ENCODE results near the gene TLR6.
"Not testable (repeated sequence)": the region's sequence is repeated elsewhere in the genome, so short reads cannot be mapped to it uniquely, and the experiment has no call there.

TLR6 gene

DNA sequence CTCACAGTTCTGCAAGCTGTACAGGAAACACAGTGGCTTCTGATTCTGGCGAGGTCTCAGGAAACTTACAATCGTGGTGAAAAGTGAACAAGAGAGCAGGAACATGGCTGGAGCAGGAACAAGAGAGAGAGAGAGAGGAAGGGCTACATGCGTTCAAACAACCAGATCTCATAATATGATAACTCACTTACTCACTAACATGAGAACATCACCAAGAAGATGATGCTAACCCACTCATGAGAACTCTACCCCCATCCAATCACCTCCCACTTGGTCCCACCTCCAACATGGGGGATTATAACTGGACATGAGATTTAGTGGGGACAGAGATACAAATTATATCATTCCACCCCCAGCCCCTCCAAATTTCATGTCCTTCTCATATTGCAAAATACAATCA lies 42.2 kb downstream of the TLR6 start:
- Histone ChIP-seq H3K27me3 (ENCODE audit: control insufficient read depth, insufficient read depth, low read length) (no peaks in the 10 kb centered on the region), H3K4me3 (ENCODE audit: low read depth, low read length) (no peak overlapping the region), H3K4me1 (ENCODE audit: control insufficient read depth, insufficient read depth, low read length) (no peaks in the 10 kb centered on the region), H3K36me3 (ENCODE audit: control insufficient read depth, insufficient read depth, low read length) (no peaks in the 10 kb centered on the region), H3K9ac (ENCODE audit: low read depth, low read length) (no peak overlapping the region), H3K9me3 (ENCODE audit: control insufficient read depth, insufficient read depth, low read length) (no peaks in the 10 kb centered on the region)

DNA sequence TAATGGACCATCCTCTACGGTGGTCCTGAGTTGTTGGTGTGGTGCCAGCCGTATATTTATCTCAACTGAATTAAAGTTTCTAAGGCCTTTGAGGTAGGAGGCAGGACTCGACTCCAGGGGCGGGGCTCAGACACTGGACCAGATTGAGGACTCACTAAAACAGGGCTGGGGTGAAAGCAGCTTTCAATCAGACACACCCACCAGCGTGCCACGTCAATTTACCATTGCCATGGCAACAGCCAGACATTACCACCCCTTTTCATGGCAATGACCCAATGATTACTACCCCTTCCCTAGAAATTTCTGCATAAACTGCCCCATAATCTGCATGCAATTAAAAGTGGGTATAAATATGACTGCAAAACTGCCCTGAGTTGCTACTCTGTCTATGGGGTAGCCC lies 45.3 kb downstream of the TLR6 start:
- Histone ChIP-seq H3K4me1 (ENCODE audit: control insufficient read depth, insufficient read depth, low read length) (no peaks in the 10 kb centered on the region), H3K36me3 (ENCODE audit: control insufficient read depth, insufficient read depth, low read length) (no peaks in the 10 kb centered on the region), H3K9me3 (ENCODE audit: control insufficient read depth, insufficient read depth, low read length) (no peaks in the 10 kb centered on the region), H3K4me3 (ENCODE audit: low read depth, low read length) (no peak overlapping the region), H3K9ac (ENCODE audit: low read depth, low read length) (no peak overlapping the region), H3K27me3 (ENCODE audit: control insufficient read depth, insufficient read depth, low read length) (no peaks in the 10 kb centered on the region)

- H3K9me3 ChIP-seq (ENCODE audit: control insufficient read depth, insufficient read depth, low read length); H3K4me3 ChIP-seq (ENCODE audit: low read depth, low read length); H3K36me3 ChIP-seq (ENCODE audit: control insufficient read depth, insufficient read depth, low read length); H3K9ac ChIP-seq (ENCODE audit: low read depth, low read length); H3K4me1 ChIP-seq (ENCODE audit: control insufficient read depth, insufficient read depth, low read length); H3K27me3 ChIP-seq (ENCODE audit: control insufficient read depth, insufficient read depth, low read length): not testable (repeated sequence)
Measured at GRCh38 chr4:38807462-38807861, 49.2 kb downstream of the TLR6 start.

- not testable (repeated sequence) for H3K9me3 ChIP-seq (ENCODE audit: control insufficient read depth, insufficient read depth, low read length); H3K27me3 ChIP-seq (ENCODE audit: control insufficient read depth, insufficient read depth, low read length); H3K4me3 ChIP-seq (ENCODE audit: low read depth, low read length); H3K36me3 ChIP-seq (ENCODE audit: control insufficient read depth, insufficient read depth, low read length); H3K4me1 ChIP-seq (ENCODE audit: control insufficient read depth, insufficient read depth, low read length); H3K9ac ChIP-seq (ENCODE audit: low read depth, low read length)
Measured at GRCh38 chr4:38806251-38806650, 50.4 kb downstream of the TLR6 start.

GRCh38 chr4:38805530-38806145 lies 51.0 kb downstream of the TLR6 start:
- H3K4me3 ChIP-seq (ENCODE audit: low read depth, low read length): no peak overlapping the region

DNA sequence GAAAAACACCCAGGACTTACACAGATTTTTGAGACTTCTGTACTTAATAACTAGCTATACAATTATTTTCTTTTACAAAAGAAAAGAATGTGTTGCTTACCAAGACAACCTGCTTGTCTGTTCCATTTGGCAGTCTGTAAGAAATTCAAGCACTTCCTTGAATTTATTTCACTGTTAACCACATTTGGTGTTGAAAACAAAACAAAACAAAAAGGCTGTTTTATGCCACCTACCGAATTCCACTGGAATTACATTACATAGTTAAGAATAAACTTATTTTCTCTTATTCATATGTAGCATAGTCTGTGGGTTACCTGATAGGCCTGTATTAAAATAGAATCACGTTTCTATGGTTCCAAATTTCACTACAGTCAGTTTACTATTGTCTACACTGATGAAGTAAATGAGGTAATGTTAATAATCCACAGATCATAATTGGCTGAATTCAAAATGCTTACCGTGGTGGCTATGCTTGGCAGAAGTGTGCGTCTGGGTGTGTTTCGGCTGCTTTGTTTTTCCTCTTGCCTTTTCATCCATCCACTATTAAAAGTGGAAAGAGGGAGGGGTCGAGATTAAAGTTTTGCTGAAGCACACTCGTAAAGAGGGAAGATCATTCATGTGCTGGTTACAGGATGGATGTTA lies 51.8 kb downstream of the TLR6 start, which contains the start of gene TLR1:
TSS of gene TLR1 (minus strand) at position 138 of the 642 bp plus-strand sequence. CDS start 5,960 bp downstream, outside the sequence.
- Histone ChIP-seq H3K4me3 (ENCODE audit: low read depth, low read length) (no peak within 1 kb of the TSS), H3K4me1 (ENCODE audit: control insufficient read depth, insufficient read depth, low read length) (no peaks in the 10 kb centered on the region), H3K27me3 (ENCODE audit: control insufficient read depth, insufficient read depth, low read length) (no peaks in the 10 kb centered on the region), H3K9ac (ENCODE audit: low read depth, low read length) (no peak within 1 kb of the TSS), H3K9me3 (ENCODE audit: control insufficient read depth, insufficient read depth, low read length) (peaks cover 5% of the 10 kb centered on the region), H3K36me3 (ENCODE audit: control insufficient read depth, insufficient read depth, low read length) (no peaks in the 10 kb centered on the region)

More at GRCh38 chr4:38805530-38806145, 51.0 kb downstream of the TLR6 start:
- Histone ChIP-seq H3K27me3 (ENCODE audit: control insufficient read depth, insufficient read depth, low read length) (no peaks in the 10 kb centered on the region), H3K9me3 (ENCODE audit: control insufficient read depth, insufficient read depth, low read length) (peaks cover 5% of the 10 kb centered on the region), H3K36me3 (ENCODE audit: control insufficient read depth, insufficient read depth, low read length) (no peaks in the 10 kb centered on the region), H3K9ac (ENCODE audit: low read depth, low read length) (no peak overlapping the region), H3K4me1 (ENCODE audit: control insufficient read depth, insufficient read depth, low read length) (no peaks in the 10 kb centered on the region)

DNA sequence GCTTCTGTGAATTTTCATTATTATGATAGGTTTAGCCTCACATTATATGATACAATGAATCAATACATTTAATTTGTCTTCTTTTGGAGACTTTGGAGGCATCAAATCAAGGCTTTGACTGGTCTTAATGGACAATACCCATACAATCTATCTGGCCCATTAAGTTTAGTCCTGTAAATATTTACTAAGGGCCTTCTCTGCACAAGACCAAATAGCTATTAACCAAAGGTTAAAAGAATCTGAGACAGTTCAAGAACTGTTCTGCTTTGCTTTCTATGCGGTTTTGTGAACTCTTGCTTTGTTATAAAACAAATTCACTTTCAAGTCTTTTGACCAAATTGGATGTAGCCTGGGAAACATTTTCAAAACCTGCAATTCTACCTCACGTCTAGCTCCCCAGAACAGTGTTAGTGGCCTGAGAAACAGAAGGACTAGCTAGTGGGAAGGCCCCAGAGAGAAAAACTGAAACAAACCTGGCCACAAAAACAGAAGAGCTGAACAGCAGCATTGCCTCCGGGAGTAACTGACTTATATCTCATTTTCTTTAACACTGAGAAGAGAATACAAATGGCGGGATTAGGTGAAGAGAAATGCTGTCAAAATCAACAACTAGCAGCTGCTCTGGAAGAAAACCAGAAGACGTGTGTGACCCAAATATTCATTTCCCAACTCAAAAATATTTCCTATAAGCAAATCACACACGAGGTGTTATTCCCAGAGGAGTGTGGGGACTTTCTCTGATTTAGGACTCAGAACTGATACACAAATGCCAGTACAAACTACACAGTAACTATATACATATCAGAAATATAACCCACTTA lies 52.6 kb downstream of the TLR6 start:
- no peak overlapping the region for H3K9ac ChIP-seq (ENCODE audit: low read depth, low read length)
- no peaks in the 10 kb centered on the region for H3K27me3 ChIP-seq (ENCODE audit: control insufficient read depth, insufficient read depth, low read length)
- H3K4me1 ChIP-seq (ENCODE audit: control insufficient read depth, insufficient read depth, low read length): no peaks in the 10 kb centered on the region
- peaks cover 5% of the 10 kb centered on the region for H3K9me3 ChIP-seq (ENCODE audit: control insufficient read depth, insufficient read depth, low read length)
- no peak overlapping the region for H3K4me3 ChIP-seq (ENCODE audit: low read depth, low read length)
- no peaks in the 10 kb centered on the region for H3K36me3 ChIP-seq (ENCODE audit: control insufficient read depth, insufficient read depth, low read length)

GRCh38 chr4:38802561-38803355 lies 53.9 kb downstream of the TLR6 start:
- Histone ChIP-seq H3K4me3 (ENCODE audit: low read depth, low read length) (no peak overlapping the region), H3K4me1 (ENCODE audit: control insufficient read depth, insufficient read depth, low read length) (no peaks in the 10 kb centered on the region), H3K9ac (ENCODE audit: low read depth, low read length) (no peak overlapping the region), H3K9me3 (ENCODE audit: control insufficient read depth, insufficient read depth, low read length) (peaks cover 5% of the 10 kb centered on the region), H3K27me3 (ENCODE audit: control insufficient read depth, insufficient read depth, low read length) (no peaks in the 10 kb centered on the region), H3K36me3 (ENCODE audit: control insufficient read depth, insufficient read depth, low read length) (no peaks in the 10 kb centered on the region)

DNA sequence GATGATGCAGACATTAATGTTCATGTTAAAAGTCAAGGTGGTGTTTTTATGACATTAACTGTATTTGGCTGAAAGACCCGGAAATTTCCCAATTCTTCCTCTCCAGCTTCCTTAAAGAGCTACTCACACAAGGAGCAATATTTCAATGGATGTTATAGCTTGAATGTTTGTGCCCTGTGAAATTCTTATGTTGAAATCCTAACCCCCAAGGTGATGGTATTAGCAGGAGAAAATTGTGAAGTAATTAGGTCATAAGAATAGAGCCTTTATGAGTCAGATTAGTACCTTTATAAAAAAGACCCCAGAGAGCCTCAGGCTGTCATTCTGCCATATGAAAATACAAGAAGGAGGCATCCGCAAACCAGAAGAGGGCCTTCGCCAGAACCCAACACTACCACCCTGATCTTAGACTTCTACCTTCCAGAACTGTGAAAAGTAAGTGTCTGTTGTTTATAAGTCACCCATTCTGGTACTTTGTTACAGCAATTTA lies 55.6 kb downstream of the TLR6 start:
- H3K4me3 ChIP-seq (ENCODE audit: low read depth, low read length): no peak overlapping the region
- peaks cover 5% of the 10 kb centered on the region for H3K9me3 ChIP-seq (ENCODE audit: control insufficient read depth, insufficient read depth, low read length)
- no peaks in the 10 kb centered on the region for H3K36me3 ChIP-seq (ENCODE audit: control insufficient read depth, insufficient read depth, low read length)

GRCh38 chr4:38800366-38800765 lies 56.3 kb downstream of the TLR6 start:
- H3K4me1 ChIP-seq (ENCODE audit: control insufficient read depth, insufficient read depth, low read length): no peaks in the 10 kb centered on the region
- no peak overlapping the region for H3K4me3 ChIP-seq (ENCODE audit: low read depth, low read length)
- H3K36me3 ChIP-seq (ENCODE audit: control insufficient read depth, insufficient read depth, low read length): no peaks in the 10 kb centered on the region
- H3K9me3 ChIP-seq (ENCODE audit: control insufficient read depth, insufficient read depth, low read length): peaks cover 5% of the 10 kb centered on the region
- H3K27me3 ChIP-seq (ENCODE audit: control insufficient read depth, insufficient read depth, low read length): no peaks in the 10 kb centered on the region
- no peak overlapping the region for H3K9ac ChIP-seq (ENCODE audit: low read depth, low read length)

More for the DNA sequence above, 55.6 kb downstream of the TLR6 start:
- Histone ChIP-seq H3K27me3 (ENCODE audit: control insufficient read depth, insufficient read depth, low read length) (no peaks in the 10 kb centered on the region), H3K4me1 (ENCODE audit: control insufficient read depth, insufficient read depth, low read length) (no peaks in the 10 kb centered on the region), H3K9ac (ENCODE audit: low read depth, low read length) (no peak overlapping the region)

DNA sequence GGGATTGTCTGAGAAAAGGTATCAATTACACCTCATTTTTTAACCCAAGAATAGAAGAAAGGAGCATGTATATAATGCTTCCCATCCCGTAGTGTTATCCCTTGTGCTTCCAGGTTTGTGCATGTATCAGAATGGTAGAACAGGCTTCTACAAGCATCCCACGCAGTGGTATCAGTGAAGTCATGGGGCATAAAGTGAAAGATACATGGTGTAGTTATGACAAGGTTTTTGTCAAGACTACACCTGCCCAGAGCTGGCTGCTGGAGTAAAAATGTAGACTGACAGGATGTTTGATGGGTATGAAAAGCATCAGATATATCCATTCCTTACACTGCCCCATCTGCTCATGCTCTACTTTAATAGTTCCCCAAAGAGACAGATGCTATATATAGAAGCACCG lies 61.5 kb downstream of the TLR6 start:
- no peaks in the 10 kb centered on the region for H3K4me1 ChIP-seq (ENCODE audit: control insufficient read depth, insufficient read depth, low read length)
- no peaks in the 10 kb centered on the region for H3K9me3 ChIP-seq (ENCODE audit: control insufficient read depth, insufficient read depth, low read length)
- no peaks in the 10 kb centered on the region for H3K36me3 ChIP-seq (ENCODE audit: control insufficient read depth, insufficient read depth, low read length)
- H3K4me3 ChIP-seq (ENCODE audit: low read depth, low read length): no peak overlapping the region
- H3K27me3 ChIP-seq (ENCODE audit: control insufficient read depth, insufficient read depth, low read length): no peaks in the 10 kb centered on the region
- no peak overlapping the region for H3K9ac ChIP-seq (ENCODE audit: low read depth, low read length)

All from iPS-15b (cell line).